WERI-Rb-1 (cell line): ENCODE data around the gene IGHMBP2.

ENCODE experiments used
- DNase-seq: peaks from one replicate; pipeline ENCODE4 v3.0.0-alpha.2; 2020
- H3K27ac ChIP-seq: fragments of 250-450 bp; sonication (Bioruptor Pico); 2 replicates; pipeline ENCODE4 v1.5.1; 2020; ENCODE audit warnings: mild to moderate bottlenecking, moderate library complexity
- H3K27me3 ChIP-seq: fragments of 250-450 bp; sonication (Bioruptor Pico); 2 replicates; pipeline ENCODE4 v1.5.1; 2021; ENCODE audit warnings: mild to moderate bottlenecking, low read depth, moderate library complexity; ENCODE audit not compliant: insufficient read depth, severe bottlenecking
- H3K36me3 ChIP-seq: fragments of 250-450 bp; sonication (Bioruptor Pico); 2 replicates; pipeline ENCODE4 v1.5.1; 2020; ENCODE audit warnings: mild to moderate bottlenecking, moderate library complexity
- H3K4me3 ChIP-seq: 2 replicates; pipeline ENCODE4 v1.5.1; 2011; ENCODE audit warnings: low read depth, mild to moderate bottlenecking, control low read depth, low read length
- H3K9me3 ChIP-seq: fragments of 250-450 bp; sonication (Bioruptor Pico); 2 replicates; pipeline ENCODE4 v1.5.1; 2021; ENCODE audit warnings: mild to moderate bottlenecking, moderate library complexity; ENCODE audit not compliant: severe bottlenecking
- CTCF ChIP-seq: IDR thresholded peaks from 2 replicates; pipeline ENCODE4 v1.5.1; 2011; ENCODE audit warnings: low read depth, mild to moderate bottlenecking, control low read depth, inconsistent platforms, low read length

Gene IGHMBP2

GRCh38 chr11:68961245-68961644, 57.6 kb downstream of the IGHMBP2 start:
- H3K36me3 ChIP-seq: no peaks in the 10 kb centered on the region
- DNase-seq: no peak
- peak overlapping the region; percentile 53; the same call in 1 of the 2 replicates for H3K27ac ChIP-seq
- no peaks in the 10 kb centered on the region for H3K9me3 ChIP-seq
- H3K27me3 ChIP-seq: no peaks in the 10 kb centered on the region
- no peak for TF ChIP-seq CTCF
- no peak overlapping the region for H3K4me3 ChIP-seq

- H3K27ac ChIP-seq: no peak overlapping the region
- TF ChIP-seq CTCF: no peak
- H3K4me3 ChIP-seq: no peak overlapping the region
- H3K36me3 ChIP-seq: no peaks in the 10 kb centered on the region
- DNase-seq: no peak
- H3K27me3 ChIP-seq: no peaks in the 10 kb centered on the region
- H3K9me3 ChIP-seq: no peaks in the 10 kb centered on the region
Measured at GRCh38 chr11:68962527-68963250, 59.0 kb downstream of the IGHMBP2 start.

- Histone ChIP-seq H3K4me3 (no peak overlapping the region), H3K36me3 (no peaks in the 10 kb centered on the region), H3K9me3 (no peaks in the 10 kb centered on the region), H3K27ac (no peak overlapping the region), H3K27me3 (no peaks in the 10 kb centered on the region)
- DNase-seq: no peak
- TF ChIP-seq CTCF: no peak
Measured at GRCh38 chr11:68963779-68964178, 60.1 kb downstream of the IGHMBP2 start.

- TF ChIP-seq CTCF: no peak
Measured at GRCh38 chr11:68965901-68966853, 62.5 kb downstream of the IGHMBP2 start.

GRCh38 chr11:68966894-68967780, 63.4 kb downstream of the IGHMBP2 start:
- Histone ChIP-seq H3K9me3 (no peaks in the 10 kb centered on the region), H3K4me3 (no peak overlapping the region), H3K27me3 (no peaks in the 10 kb centered on the region), H3K27ac (no peak overlapping the region), H3K36me3 (no peaks in the 10 kb centered on the region)
- no peak for TF ChIP-seq CTCF
- no peak for DNase-seq

More at GRCh38 chr11:68965901-68966853, 62.5 kb downstream of the IGHMBP2 start:
- Histone ChIP-seq H3K36me3 (no peaks in the 10 kb centered on the region), H3K27ac (no peak overlapping the region), H3K4me3 (no peak overlapping the region), H3K27me3 (no peaks in the 10 kb centered on the region), H3K9me3 (no peaks in the 10 kb centered on the region)
- peak; percentile 35 for DNase-seq
